GM20000 (cell line): Measurements from ENCODE around the gene ARVCF.

Source experiments
- DNase-seq: peaks from one replicate; pipeline ENCODE4 v3.0.0; 2012; ENCODE audit warnings: low spot score
- CTCF ChIP-seq: IDR thresholded peaks from 2 replicates; pipeline ENCODE4 v1.5.1; 2012; ENCODE audit warnings: mild to moderate bottlenecking, control low read depth; ENCODE audit errors: extremely low read depth, missing control alignments

ARVCF gene

GRCh38 chr22:19959043-19959586 lies 57.5 kb downstream of the ARVCF start:
- DNase-seq = no peak

GRCh38 chr22:19958083-19959042 lies 58.3 kb downstream of the ARVCF start:
- no peak for TF ChIP-seq CTCF
- no peak for DNase-seq

More at GRCh38 chr22:19959043-19959586, 57.5 kb downstream of the ARVCF start:
- no peak for TF ChIP-seq CTCF

- TF ChIP-seq CTCF = no peak
- DNase-seq = no peak
Measured at GRCh38 chr22:19957445-19957844, 59.2 kb downstream of the ARVCF start.

- DNase-seq = no peak
- TF ChIP-seq CTCF = no peak
Measured at GRCh38 chr22:19955241-19956128, 61.1 kb downstream of the ARVCF start.

- TF ChIP-seq CTCF = no peak
- DNase-seq = no peak
Measured at GRCh38 chr22:19951346-19951745, 65.3 kb downstream of the ARVCF start.

GRCh38 chr22:19948057-19948760 lies 68.4 kb downstream of the ARVCF start:
- no peak for DNase-seq
- no peak for TF ChIP-seq CTCF
